K562 (cell line): Measurements from ENCODE around the gene CD300LD. TPM values are rescaled to one million over a fixed set of nuclear protein-coding genes. Genes with fewer than 3 reads are reported as not detected.

Experiments used
- ATAC-seq: fragments of 200-7000 bp; cut with Tn5 transposase; 3 replicates; pipeline ENCODE4 v1.9.1; 2020; ENCODE audit warnings: moderate library complexity
- BruUV-seq: library from RNA; stranded (reverse); fragments of 400-500 nt; replicated peaks from 2 replicates; lab custom pipeline; 2021; lab: Mats Ljungman, UMichigan
- CTCF ChIA-PET: fragments of 300-600 bp; formaldehyde crosslinking; extraction: SDS; loops from one replicate; lab custom pipeline; 2021; ENCODE audit warnings: low intra/inter-chr PET ratio; lab: Yijun Ruan, JAX
- POLR2A ChIA-PET: fragments of 300-600, 350-650 bp; sonication (Branson Sonifier 250); formaldehyde crosslinking; extraction: SDS; loops from one replicate; lab custom pipeline; 2021; ENCODE audit warnings: antibody characterized with exemption, inconsistent platforms; lab: Yijun Ruan, JAX
- DNase-seq, 4 experiments: peaks; one replicate each; pipeline versions ENCODE4 v3.0.0 to v3.0.0-alpha.2; 2011 to 2018; ENCODE audit warnings: low spot score in 3 of 4, mixed read lengths in 3 of 4; ENCODE audit errors: extremely low read depth in 1 of 4
- FAIRE-seq: peaks from 2 replicates; lab custom pipeline; 2011; peaks lifted over from hg19 to GRCh38; lab: Jason Lieb, UNC
- H2AFZ ChIP-seq: 2 replicates; pipeline ENCODE4 v1.6.0; 2011; ENCODE audit warnings: low read depth, low read length, control low read depth, inconsistent platforms
- H3K27ac ChIP-seq: fragments of 200-600 bp; 3 replicates; pipeline ENCODE4 v1.8.0; 2011; ENCODE audit warnings: low read depth, mild to moderate bottlenecking, control low read depth, inconsistent platforms, low read length, moderate library complexity, mixed read lengths; ENCODE audit errors: extremely low read depth
- H3K27me3 ChIP-seq, 2 experiments: fragments of 300-600 bp in 1 of 2; 2 replicates in 1 of 2; 3 replicates in 1 of 2; pipeline versions ENCODE4 v1.6.0 to v1.8.0; 2011; ENCODE audit warnings: inconsistent platforms in 2 of 2, low read length in 2 of 2, mild to moderate bottlenecking in 1 of 2, mixed read lengths in 1 of 2, moderate library complexity in 1 of 2; ENCODE audit not compliant: control insufficient read depth in 2 of 2, insufficient read depth in 2 of 2
- H3K36me3 ChIP-seq: fragments of 300-600 bp; 3 replicates; pipeline ENCODE4 v1.8.0; 2011; ENCODE audit warnings: mild to moderate bottlenecking, low read length, inconsistent platforms; ENCODE audit not compliant: control insufficient read depth, insufficient read depth
- H3K4me1 ChIP-seq, 2 experiments: fragments of 200-600 bp in 1 of 2; replicated peaks in 1 of 2; 2 replicates in 1 of 2; 3 replicates in 1 of 2; pipeline versions ENCODE4 v1.5.1 to v1.8.0; 2011; ENCODE audit warnings: inconsistent platforms in 2 of 2, low read length in 2 of 2, mild to moderate bottlenecking in 1 of 2, mixed read lengths in 1 of 2, moderate library complexity in 1 of 2; ENCODE audit not compliant: control insufficient read depth in 2 of 2, insufficient read depth in 2 of 2
- H3K4me2 ChIP-seq: 2 replicates; pipeline ENCODE4 v1.6.1; 2011; ENCODE audit warnings: low read length, control low read depth, inconsistent platforms, mixed read lengths; ENCODE audit not compliant: insufficient read depth
- H3K4me3 ChIP-seq: fragments of 200-600 bp; sonication (generic), shearing (Covaris generic); 2 replicates; pipeline ENCODE4 v1.5.1; 2016; ENCODE audit warnings: control low read depth, inconsistent platforms
- H3K79me2 ChIP-seq: fragments of 200-600 bp; 3 replicates; pipeline ENCODE4 v1.8.0; 2011; ENCODE audit warnings: low read length, inconsistent platforms; ENCODE audit not compliant: control insufficient read depth, insufficient read depth
- H3K9ac ChIP-seq, 2 experiments: 2 replicates each; pipeline versions ENCODE4 v1.6.0 to v1.6.1; 2011; ENCODE audit warnings: low read depth in 2 of 2, low read length in 2 of 2, control low read depth in 1 of 2, inconsistent platforms in 1 of 2, mild to moderate bottlenecking in 1 of 2, mixed read lengths in 1 of 2; ENCODE audit not compliant: insufficient read depth in 1 of 2
- H3K9me1 ChIP-seq: one replicate; pipeline ENCODE4 v1.6.0; 2011; ENCODE audit warnings: inconsistent platforms, mild to moderate bottlenecking, low read length, moderate library complexity; ENCODE audit not compliant: control insufficient read depth, insufficient read depth
- H3K9me3 ChIP-seq: replicated peaks from 2 replicates; pipeline ENCODE4 v1.5.1; 2011; ENCODE audit warnings: low read depth, low read length, inconsistent platforms; ENCODE audit not compliant: control insufficient read depth, insufficient read depth
- H4K20me1 ChIP-seq: replicated peaks from 2 replicates; pipeline ENCODE4 v1.6.1; 2011; ENCODE audit warnings: low read length, inconsistent platforms, mixed read lengths; ENCODE audit not compliant: control insufficient read depth, insufficient read depth
- CREM ChIP-seq: IDR thresholded peaks from 2 replicates; pipeline ENCODE4 v1.6.1; 2014; ENCODE audit warnings: antibody characterized with exemption, low read depth
- GABPA ChIP-seq: fragments of 200-800 bp; sonication (Bioruptor generic); conservative IDR thresholded peaks from 2 replicates; pipeline ENCODE4 v1.6.1; 2016; ENCODE audit warnings: low read depth, missing genetic modification characterization, missing compliant biosample characterization
- MAX ChIP-seq: sonication (generic); formaldehyde crosslinking; IDR thresholded peaks from 2 replicates; pipeline ENCODE4 v1.9.0; 2022; ENCODE audit warnings: mild to moderate bottlenecking, missing genetic modification reagents
- ZBTB17 ChIP-seq: fragments of 450-650 bp; formaldehyde crosslinking; IDR thresholded peaks from 2 replicates; pipeline ENCODE4 v1.4.0; 2020; ENCODE audit warnings: mild to moderate bottlenecking
- ZNF175 ChIP-seq: fragments of 200-800 bp; sonication (Bioruptor generic); IDR thresholded peaks from 2 replicates; pipeline ENCODE4 v1.6.1; 2016; ENCODE audit warnings: low read depth, mild to moderate bottlenecking, missing genetic modification characterization, missing compliant biosample characterization
- ZNF766 ChIP-seq: fragments of 200-800 bp; sonication (Bioruptor generic); conservative IDR thresholded peaks from 2 replicates; pipeline ENCODE4 v1.6.1; 2016; ENCODE audit warnings: missing genetic modification characterization, missing compliant biosample characterization
- WGBS: fragments of 100-300 bp; shearing (Covaris generic); methylation state at CpG from one replicate; pipeline ENCODE4 v1.1.6; 2016; ENCODE audit warnings: low coverage, mixed read lengths; ENCODE audit not compliant: insufficient coverage; ENCODE audit errors: missing lambda C conversion rate; 5-methylcytosine and 5-hydroxymethylcytosine counted together
- in situ Hi-C: fragments of 300-500 bp; cut with MboI; formaldehyde crosslinking; loops from 4 replicates; pipeline ENCODE4 v1.15.0; 2018; ENCODE audit warnings: inconsistent platforms, mixed read lengths
- intact Hi-C: fragments of 100-400 bp; cut with micrococcal nuclease; formaldehyde crosslinking; loops from 2 replicates; pipeline ENCODE4 v1.14.2; 2022
- polyA plus RNA-seq, 8 experiments: library from polyadenylated mRNA; depleted of rRNA in 4 of 8; stranded (reverse) in 5 of 8; unstranded in 3 of 8; fragments of >200 nt; fragmentation: Nextera tagmentation in 2 of 8; fragmentation: Illumina TruSeq in 1 of 8; extraction: Ambion mirVana in 2 of 8; extraction: Trizol in 1 of 8; gene quantifications; 2 replicates each; pipeline versions ENCODE4 v1.2.1 to v1.2.3, GENCODE V29; 2011 to 2014; ENCODE audit warnings: inconsistent platforms in 1 of 8, missing spikeins in 1 of 8
- total RNA-seq, 7 experiments: library from RNA; depleted of rRNA in 6 of 7; stranded (reverse); fragments of >200 nt in 6 of 7; fragmentation: Illumina TruSeq in 2 of 7; extraction: Trizol in 2 of 7; gene quantifications; 2 replicates each; pipeline versions ENCODE4 v1.2.1 to v1.2.3, GENCODE V29; 2011 to 2021; ENCODE audit warnings: low replicate concordance in 1 of 7

The CD300LD gene
- total and polyA plus RNA-seq, 9 of the 15 experiments (the other 6 are each of a cell fraction or from before 2014, with no cell fraction given): not detected

GRCh38 chr17:74545843-74546230 is 46.2 kb downstream of the CD300LD start, which contains the start of gene CD300C:
Gene CD300C (minus strand): TSS chr17:74546115. CDS start chr17:74545782, 333 bp downstream.
- H3K4me2 ChIP-seq: no peak within 1 kb of the TSS
- ATAC-seq (peak; percentile 60), FAIRE-seq (no peak), DNase-seq (no peak)
- no peak within 1 kb of the TSS; the same call in 1 of the 2 replicates for H2AFZ ChIP-seq
- no peaks in the 10 kb centered on the region for H3K79me2 ChIP-seq
- H3K9me1 ChIP-seq: no peaks in the 10 kb centered on the region
- peaks cover 0 to 3% of the 10 kb centered on the region in 2 experiments; a peak in 1 of 5 replicates for H3K4me1 ChIP-seq
- 5% methylated on average over 5 of the region's 5 CpGs for WGBS
- no peak within 1 kb of the TSS for H3K9ac ChIP-seq
- ChIA-PET POLR2A (interaction anchor here (0.5 to 0.8 kb wide), 3 partner anchors 8 to 136 kb away, joined by 3 read pairs; no protein-coding TSS in a partner anchor), CTCF (no interaction called here)
- no peaks in the 10 kb centered on the region for H3K9me3 ChIP-seq
- TF ChIP-seq ZNF766 (CRISPR knock-in tag) (no peak), MAX (CRISPR knock-in tag) (no peak), GABPA (peak; percentile 60), ZBTB17 (CRISPR knock-in tag) (0 out of 2 replicates have a peak, but pooled peaks have one; percentile 38), CREM (0 out of 2 replicates have a peak, but pooled peaks have one; percentile 7), ZNF175 (CRISPR knock-in tag) (peak; percentile 31; the same call in 1 of the 2 replicates)
- no TSS peak for BruUV-seq
- H3K36me3 ChIP-seq: no peaks in the 10 kb centered on the region
- peaks cover 3 to 84% of the 10 kb centered on the region in 2 experiments; a peak in 4 of 5 replicates for H3K27me3 ChIP-seq
- in situ Hi-C loops (no loop called here), intact Hi-C loops (no loop called here)
- no peaks in the 10 kb centered on the region; the same call in none of the 2 replicates for H4K20me1 ChIP-seq
- no peak within 1 kb of the TSS for H3K4me3 ChIP-seq
- no peak within 1 kb of the TSS for H3K27ac ChIP-seq
